OCI-LY7 (cell line): ENCODE results near the gene CCR5AS.

ENCODE experiments used
- BruUV-seq: library from RNA; stranded (reverse); fragments of 400-500 nt; replicated peaks from 2 replicates; lab custom pipeline; 2021; lab: Mats Ljungman, UMichigan
- CTCF ChIA-PET: fragments of 300-600 bp; sonication (Branson Sonifier 250); formaldehyde crosslinking; loops from one replicate; lab custom pipeline; 2022; ENCODE audit warnings: antibody characterized with exemption; ENCODE audit not compliant: unreplicated experiment; lab: Charles Lee
- POLR2A ChIA-PET: fragments of 300-600 bp; sonication (Branson Sonifier 250); formaldehyde crosslinking; loops from one replicate; lab custom pipeline; 2022; ENCODE audit warnings: antibody characterized with exemption; lab: Charles Lee
- DNase-seq: peaks from one replicate; pipeline ENCODE4 v3.0.0-alpha.2; 2015; ENCODE audit warnings: low spot score
- H2AFZ ChIP-seq: fragments of 200-600 bp; sonication (generic), shearing (Covaris generic); 2 replicates; pipeline ENCODE4 v1.6.1; 2014; ENCODE audit warnings: mild to moderate bottlenecking, antibody characterized with exemption, low read length, moderate library complexity
- H3K27ac ChIP-seq: fragments of 200-600 bp; sonication (generic); 2 replicates; pipeline ENCODE4 v1.5.1; 2014; ENCODE audit warnings: mixed run types, low read depth, mild to moderate bottlenecking, moderate library complexity, low read length, inconsistent platforms; ENCODE audit not compliant: poor library complexity, severe bottlenecking
- H3K36me3 ChIP-seq: fragments of 200-600 bp; sonication (generic); 2 replicates; pipeline ENCODE4 v1.6.1; 2014; ENCODE audit warnings: mild to moderate bottlenecking, antibody characterized with exemption, low read length, moderate library complexity, mixed read lengths; ENCODE audit not compliant: insufficient read depth
- H3K4me1 ChIP-seq: fragments of 200-600 bp; sonication (generic); 2 replicates; pipeline ENCODE4 v1.5.1; 2014; ENCODE audit warnings: mild to moderate bottlenecking, low read length; ENCODE audit not compliant: insufficient read depth, poor library complexity, severe bottlenecking
- H3K4me2 ChIP-seq: fragments of 200-600 bp; sonication (generic); 2 replicates; pipeline ENCODE4 v1.6.1; 2014; ENCODE audit warnings: mild to moderate bottlenecking, low read length
- H3K4me3 ChIP-seq: fragments of 200-600 bp; sonication (generic); 2 replicates; pipeline ENCODE4 v1.5.1; 2014; ENCODE audit warnings: mild to moderate bottlenecking, low read depth, low read length; ENCODE audit not compliant: poor library complexity, severe bottlenecking
- H3K79me2 ChIP-seq: fragments of 200-600 bp; sonication (generic); 2 replicates; pipeline ENCODE4 v1.6.1; 2016; ENCODE audit warnings: low read depth, mild to moderate bottlenecking, low read length, moderate library complexity, mixed read lengths; ENCODE audit not compliant: insufficient read depth
- H3K9me2 ChIP-seq: fragments of 200-600 bp; sonication (generic); 2 replicates; pipeline ENCODE4 v1.6.1; 2016; ENCODE audit warnings: mild to moderate bottlenecking, low read length, mixed read lengths; ENCODE audit not compliant: insufficient read depth
- H3K9me3 ChIP-seq: fragments of 200-600 bp; sonication (generic); 2 replicates; pipeline ENCODE4 v1.6.1; 2014; ENCODE audit warnings: mild to moderate bottlenecking, mixed run types, low read length, mixed read lengths
- H4K20me1 ChIP-seq: fragments of 200-600 bp; sonication (generic); 2 replicates; pipeline ENCODE4 v1.6.1; 2014; ENCODE audit warnings: mild to moderate bottlenecking, antibody characterized with exemption, low read length, moderate library complexity, mixed read lengths; ENCODE audit not compliant: insufficient read depth
- EZH2phosphoT487 ChIP-seq: fragments of 200-600 bp; sonication (generic); IDR thresholded peaks from 2 replicates; pipeline ENCODE4 v1.6.1; 2018; ENCODE audit warnings: low read depth, borderline replicate concordance, mild to moderate bottlenecking, mixed run types, antibody characterized with exemption, low read length, moderate library complexity, mixed read lengths
- intact Hi-C: fragments of 100-400 bp; cut with micrococcal nuclease; formaldehyde crosslinking; loops from one replicate; pipeline ENCODE4 v1.10.0; 2022; ENCODE audit not compliant: unreplicated experiment
- TF ChIP-seq, protein P1 (sequence below): fragments of 200-600 bp; sonication (generic); conservative IDR thresholded peaks from 2 replicates; pipeline ENCODE4 v1.5.1; 2014; ENCODE audit warnings: mild to moderate bottlenecking, antibody characterized with exemption, low read length, moderate library complexity, mixed read lengths

The CCR5AS gene

GRCh38 chr3:46399557-46399956 is 7.3 kb downstream of the CCR5AS start:
- no TSS peak for BruUV-seq
- no peaks in the 10 kb centered on the region for H4K20me1 ChIP-seq
- no peaks in the 10 kb centered on the region for H3K36me3 ChIP-seq
- DNase-seq: no peak
- no peak overlapping the region for H3K4me2 ChIP-seq
- ChIA-PET POLR2A (interaction anchor here (2.1 kb wide), 1 partner anchor 16 kb away, joined by 7 read pairs; no protein-coding TSS in a partner anchor), CTCF (no interaction called here)
- H3K4me1 ChIP-seq: no peaks in the 10 kb centered on the region
- H3K79me2 ChIP-seq: no peaks in the 10 kb centered on the region
- H3K4me3 ChIP-seq: no peak overlapping the region
- no peak overlapping the region for H3K27ac ChIP-seq
- H2AFZ ChIP-seq: no peak overlapping the region
- intact Hi-C loops: no loop called here
- no peaks in the 10 kb centered on the region for H3K9me2 ChIP-seq
- TF ChIP-seq EZH2phosphoT487: no peak
- TF ChIP-seq, protein P1, sequence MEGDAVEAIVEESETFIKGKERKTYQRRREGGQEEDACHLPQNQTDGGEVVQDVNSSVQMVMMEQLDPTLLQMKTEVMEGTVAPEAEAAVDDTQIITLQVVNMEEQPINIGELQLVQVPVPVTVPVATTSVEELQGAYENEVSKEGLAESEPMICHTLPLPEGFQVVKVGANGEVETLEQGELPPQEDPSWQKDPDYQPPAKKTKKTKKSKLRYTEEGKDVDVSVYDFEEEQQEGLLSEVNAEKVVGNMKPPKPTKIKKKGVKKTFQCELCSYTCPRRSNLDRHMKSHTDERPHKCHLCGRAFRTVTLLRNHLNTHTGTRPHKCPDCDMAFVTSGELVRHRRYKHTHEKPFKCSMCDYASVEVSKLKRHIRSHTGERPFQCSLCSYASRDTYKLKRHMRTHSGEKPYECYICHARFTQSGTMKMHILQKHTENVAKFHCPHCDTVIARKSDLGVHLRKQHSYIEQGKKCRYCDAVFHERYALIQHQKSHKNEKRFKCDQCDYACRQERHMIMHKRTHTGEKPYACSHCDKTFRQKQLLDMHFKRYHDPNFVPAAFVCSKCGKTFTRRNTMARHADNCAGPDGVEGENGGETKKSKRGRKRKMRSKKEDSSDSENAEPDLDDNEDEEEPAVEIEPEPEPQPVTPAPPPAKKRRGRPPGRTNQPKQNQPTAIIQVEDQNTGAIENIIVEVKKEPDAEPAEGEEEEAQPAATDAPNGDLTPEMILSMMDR: no peak
- no peaks in the 10 kb centered on the region for H3K9me3 ChIP-seq

DNA sequence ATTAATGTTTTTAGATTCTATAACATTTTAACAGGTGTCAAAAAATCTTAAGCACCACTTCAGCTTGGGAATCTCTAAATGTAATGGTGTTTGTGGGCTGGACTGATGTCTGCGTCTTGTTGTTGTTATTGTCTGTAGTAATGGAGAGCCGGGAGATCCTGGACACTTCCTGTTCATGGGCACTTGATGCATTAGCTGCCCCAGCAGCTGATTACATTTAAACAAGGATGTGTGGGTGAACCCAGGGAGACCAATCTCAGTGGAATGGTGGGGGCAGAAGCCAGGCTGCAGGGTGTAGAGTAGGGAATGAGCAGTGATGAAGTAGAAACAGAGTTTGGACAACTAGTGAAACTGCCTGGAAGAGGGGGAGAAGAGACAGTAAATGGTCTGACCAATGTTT is 7.8 kb downstream of the CCR5AS start:
- Histone ChIP-seq H2AFZ (no peak overlapping the region), H3K4me2 (no peak overlapping the region), H3K27ac (no peak overlapping the region), H3K9me2 (no peaks in the 10 kb centered on the region), H3K4me1 (no peaks in the 10 kb centered on the region), H4K20me1 (no peaks in the 10 kb centered on the region), H3K4me3 (no peak overlapping the region), H3K36me3 (no peaks in the 10 kb centered on the region), H3K79me2 (no peaks in the 10 kb centered on the region), H3K9me3 (no peaks in the 10 kb centered on the region)
- no TSS peak for BruUV-seq
- DNase-seq: no peak
- TF ChIP-seq EZH2phosphoT487: no peak
- TF ChIP-seq, protein P1: no peak
- POLR2A ChIA-PET: interaction anchor here (2.2 kb wide), 1 partner anchor 16 kb away, joined by 7 read pairs; no protein-coding TSS in a partner anchor
- CTCF ChIA-PET: no interaction called here
- intact Hi-C loops: no loop called here

DNA sequence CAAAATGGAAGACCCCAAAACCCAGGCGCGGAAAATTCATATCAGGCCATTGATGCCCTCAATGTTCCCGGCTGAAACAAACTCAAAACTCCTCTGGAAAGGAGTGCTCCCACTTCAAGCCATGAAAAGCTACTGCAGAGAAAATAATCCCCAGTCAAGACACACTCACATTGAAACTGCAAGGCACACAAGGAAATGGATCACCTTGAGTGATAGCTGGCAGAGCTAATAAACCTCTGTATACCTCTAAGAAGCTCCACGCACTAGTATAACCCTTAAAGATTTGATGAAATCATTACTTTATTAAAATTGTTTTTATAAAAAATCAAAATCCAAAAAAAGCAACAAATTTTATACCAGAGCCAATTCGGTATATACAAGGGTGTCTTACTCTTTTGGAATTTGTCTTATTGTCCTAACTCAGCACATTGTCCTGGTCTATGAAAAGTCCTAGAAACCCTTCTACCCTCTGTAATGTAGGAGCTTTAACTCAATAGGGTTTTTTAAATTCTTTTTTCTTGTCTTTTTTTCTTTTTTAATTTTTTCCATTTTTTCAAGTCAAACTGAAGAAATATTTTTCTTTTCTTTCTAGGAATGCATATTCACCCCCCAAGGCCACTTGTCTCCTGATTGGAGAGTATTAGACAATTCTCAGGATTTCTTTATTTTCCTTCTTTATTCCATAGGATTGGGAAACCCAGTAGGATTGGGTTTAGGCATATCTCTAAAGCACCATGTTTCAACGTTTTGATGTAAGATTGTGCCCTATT is 8.5 kb downstream of the CCR5AS start:
- Histone ChIP-seq H3K79me2 (no peaks in the 10 kb centered on the region), H3K9me2 (no peaks in the 10 kb centered on the region), H2AFZ (no peak overlapping the region), H3K4me2 (no peak overlapping the region), H3K4me3 (no peak overlapping the region), H4K20me1 (no peaks in the 10 kb centered on the region), H3K36me3 (no peaks in the 10 kb centered on the region), H3K27ac (no peak overlapping the region), H3K4me1 (no peaks in the 10 kb centered on the region), H3K9me3 (no peaks in the 10 kb centered on the region)
- DNase-seq: no peak
- intact Hi-C loops: no loop called here
- no peak for TF ChIP-seq EZH2phosphoT487
- TF ChIP-seq, protein P1: no peak
- ChIA-PET POLR2A (interaction anchor here (2.2 kb wide), 1 partner anchor 15 kb away, joined by 7 read pairs; no protein-coding TSS in a partner anchor), CTCF (no interaction called here)
- BruUV-seq: no TSS peak
